GM19240 (cell line): ENCODE results near the gene POLR2J.
"Not testable (repeated sequence)": the region's sequence is repeated elsewhere in the genome, so short reads cannot be mapped to it uniquely, and the experiment has no call there.

ENCODE experiments used
- DNase-seq: peaks from one replicate; pipeline ENCODE4 v3.0.0; 2011; ENCODE audit warnings: low spot score; ENCODE audit not compliant: insufficient read length

The POLR2J gene

DNA sequence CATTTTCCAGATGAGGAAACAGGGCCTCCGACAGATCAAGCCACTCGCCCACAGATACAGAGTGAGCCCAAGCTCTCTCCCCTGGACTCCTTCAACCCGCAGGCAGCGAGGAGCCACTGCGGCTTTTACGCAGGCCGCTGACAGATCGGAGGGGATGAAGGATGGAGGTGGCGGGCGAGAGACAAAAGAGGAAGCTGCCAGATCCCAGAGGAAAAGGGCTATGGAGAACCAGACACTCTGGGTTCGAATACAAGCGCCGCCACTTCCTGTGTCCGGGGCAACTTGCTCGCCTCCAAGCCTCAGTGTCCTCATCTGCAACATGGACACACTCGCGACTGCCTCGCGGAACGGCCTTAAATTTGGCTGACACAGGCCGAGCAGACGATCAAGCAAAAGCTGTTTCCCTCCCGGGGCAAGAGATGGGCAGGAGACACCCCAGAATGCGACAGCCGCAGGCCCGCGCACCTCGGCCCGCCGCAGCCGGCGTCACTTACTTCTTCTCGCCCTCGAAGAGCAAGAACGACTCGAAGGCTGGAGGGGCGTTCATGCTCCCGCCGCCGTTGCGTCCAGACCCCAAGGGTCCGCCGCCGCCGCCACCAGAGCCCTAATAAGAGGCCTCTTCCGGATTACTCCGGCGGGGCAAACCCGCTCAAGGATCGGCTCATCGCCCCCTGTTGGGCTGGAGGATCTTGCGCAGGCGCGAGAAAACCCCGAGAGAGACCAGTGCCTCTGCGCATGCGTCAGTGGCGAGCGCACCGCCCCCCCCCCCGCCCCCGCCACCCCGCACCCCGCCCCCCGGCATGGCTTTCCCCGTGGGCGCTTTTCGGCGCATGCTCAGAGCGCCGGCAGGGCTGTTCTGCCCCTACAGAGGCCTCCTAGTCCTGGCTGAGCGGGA is at the start of gene POLR2J:
TSS of gene POLR2J (minus strand) at position 609 of the 895 bp plus-strand sequence. CDS start at position 547, 62 bp downstream.
- DNase-seq = not testable (repeated sequence)

DNA sequence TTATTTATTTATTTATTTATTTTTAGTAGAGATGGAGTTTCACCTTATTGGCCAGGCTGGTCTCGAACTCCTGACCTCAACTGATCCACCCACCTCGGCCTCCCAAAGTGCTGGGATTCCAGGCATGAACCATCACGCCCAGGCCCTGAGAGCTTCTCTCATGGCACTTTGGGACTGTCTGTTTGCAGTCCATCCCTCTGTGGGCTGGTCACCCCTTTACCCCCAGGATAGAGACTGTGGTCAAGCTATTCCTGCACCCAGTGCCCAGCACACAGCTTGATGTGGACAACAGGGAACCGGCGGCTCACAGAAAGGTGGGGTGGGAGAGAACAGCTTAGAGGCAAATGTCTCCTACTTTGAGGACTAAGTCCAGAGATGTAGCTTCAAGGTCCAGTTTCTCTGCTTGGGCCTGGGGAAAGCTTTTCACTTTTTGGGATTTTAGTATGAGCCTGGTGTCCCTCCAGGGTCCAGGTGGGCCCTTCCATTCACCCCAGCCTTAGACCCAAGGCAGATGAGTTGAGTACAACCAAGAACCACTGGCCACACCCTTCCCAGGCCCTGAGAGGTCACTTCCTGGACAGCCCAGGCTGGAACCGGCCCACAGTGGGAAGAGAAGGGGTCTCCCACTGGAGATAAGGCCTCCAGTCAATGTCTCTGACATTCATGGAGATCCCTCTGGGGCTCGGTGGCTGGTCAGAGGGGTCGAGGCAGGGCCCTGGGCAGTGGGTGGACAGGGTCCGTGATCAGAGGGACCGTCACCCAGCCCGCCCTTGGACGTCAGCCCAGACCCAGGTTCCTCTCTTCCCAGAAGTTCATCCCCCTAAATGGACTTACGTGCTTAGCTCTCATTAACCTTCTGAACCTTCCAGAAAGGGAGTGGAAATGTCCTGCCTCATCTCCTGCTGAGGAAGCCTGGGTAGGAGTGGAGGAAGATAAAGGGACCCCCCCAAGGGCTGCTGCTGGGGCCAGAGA is 49.4 kb upstream of the POLR2J start:
- DNase-seq = not testable (repeated sequence)

DNA sequence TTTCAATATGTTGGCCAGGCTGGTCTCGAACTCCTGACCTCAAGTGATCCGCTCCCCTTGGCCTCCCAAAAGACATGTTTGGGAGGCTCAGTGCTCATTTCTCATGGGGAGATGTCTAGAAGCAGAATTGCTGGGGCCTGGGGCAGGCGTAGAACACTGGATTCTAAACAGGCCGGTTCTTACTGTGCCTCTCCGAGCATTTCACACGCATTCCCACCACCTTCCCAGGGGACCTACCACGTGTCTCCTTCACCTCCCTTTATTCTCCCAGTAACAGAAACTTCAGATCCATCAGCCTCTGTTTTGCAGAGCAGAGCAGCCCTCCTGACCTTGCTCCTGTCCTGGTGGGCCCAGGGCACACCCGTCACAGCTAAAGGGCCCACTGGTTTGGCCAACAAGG is 48.5 kb upstream of the POLR2J start:
- DNase-seq = not testable (repeated sequence)

DNA sequence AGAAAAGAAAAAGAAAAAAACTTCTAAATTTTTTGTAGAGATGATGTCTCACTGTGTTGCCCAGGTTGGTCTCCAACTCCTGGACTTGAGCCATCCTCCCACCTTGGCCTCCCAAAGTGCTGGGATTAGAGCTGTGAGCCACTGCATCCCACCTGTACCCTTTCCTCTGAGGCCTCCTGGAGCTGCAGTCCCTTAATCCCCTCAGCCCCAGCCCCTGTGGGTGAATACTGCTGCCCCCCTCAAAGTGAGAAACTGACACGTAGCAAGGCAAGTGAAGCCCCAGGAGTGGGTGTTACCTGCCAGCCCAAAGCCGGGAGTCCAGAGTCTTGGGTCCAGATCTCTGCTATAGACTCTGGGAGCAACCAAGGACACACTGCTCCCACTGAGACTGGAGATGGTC is 46.1 kb upstream of the POLR2J start:
- DNase-seq = not testable (repeated sequence)

DNA sequence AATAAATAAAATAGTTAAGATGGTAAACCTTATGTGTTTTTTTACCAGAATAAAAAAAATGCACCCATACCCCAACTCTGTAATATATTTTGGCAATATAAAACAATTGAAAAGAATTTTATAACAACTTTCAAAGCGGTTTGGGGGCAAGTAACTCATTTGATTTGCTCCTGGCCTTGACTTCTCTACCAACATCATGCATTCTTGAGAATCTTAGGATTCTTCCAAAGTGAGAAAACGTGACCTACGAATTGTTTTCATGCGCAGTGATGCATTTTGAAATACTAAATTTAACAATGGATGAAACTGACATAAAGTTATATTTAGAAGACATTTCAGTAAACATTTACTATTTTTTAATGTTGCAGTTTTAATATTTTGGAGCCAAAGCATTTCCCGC is 42.1 kb upstream of the POLR2J start:
- DNase-seq = not testable (repeated sequence)

DNA sequence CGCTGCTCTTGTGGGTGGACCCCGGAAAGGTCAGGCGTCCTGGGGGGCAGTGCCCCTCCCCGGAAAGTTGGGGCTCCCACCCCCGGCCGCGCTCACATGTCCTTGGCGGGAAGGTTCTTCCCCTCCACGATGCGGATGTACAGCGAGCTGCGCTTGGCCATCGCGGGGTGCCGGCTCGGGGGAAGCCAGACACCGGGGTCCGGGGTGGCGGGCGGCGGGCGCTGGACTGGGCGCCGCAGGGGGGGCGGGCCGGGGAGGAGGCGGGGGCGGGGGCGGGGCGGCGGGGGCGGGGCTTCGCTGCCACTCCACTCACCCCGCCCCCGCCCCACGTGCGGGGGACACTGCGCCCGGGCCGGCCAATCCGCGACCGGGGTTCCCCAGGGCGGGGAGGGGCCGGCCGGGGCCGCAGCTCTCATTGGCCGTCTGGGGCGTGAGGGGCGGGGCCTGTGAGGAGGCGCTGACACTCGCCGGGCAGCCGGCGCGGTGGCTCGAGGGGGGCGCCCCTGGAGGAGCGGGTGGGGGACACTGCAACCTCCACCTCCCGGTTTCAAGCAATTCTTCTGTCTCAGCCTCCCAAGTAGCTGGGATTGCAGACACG is 38.9 kb upstream of the POLR2J start, which contains the start of gene RASA4B:
TSS of gene RASA4B (minus strand) at position 228 of the 598 bp plus-strand sequence. CDS start at position 161, 67 bp downstream.
- not testable (repeated sequence) for DNase-seq

DNA sequence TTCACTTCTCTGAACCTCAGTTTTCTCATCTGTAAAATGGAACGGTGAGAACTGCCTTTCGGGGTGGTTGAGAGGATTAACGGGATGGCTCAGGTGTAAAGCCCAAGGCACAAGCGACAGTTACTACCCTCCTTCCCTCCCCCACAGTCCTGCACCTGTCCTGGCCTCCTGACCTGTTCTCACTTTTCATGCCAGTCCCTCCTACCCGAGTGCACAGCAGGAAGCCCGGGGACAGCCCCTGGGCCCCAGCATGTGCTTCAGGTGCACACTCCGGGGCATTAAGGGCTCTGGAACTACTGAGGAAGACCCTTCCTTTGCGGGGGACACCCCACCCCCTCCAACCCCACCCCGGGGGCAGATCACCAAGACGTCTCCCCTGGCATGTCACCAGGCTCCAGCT is 38.2 kb upstream of the POLR2J start:
- not testable (repeated sequence) for DNase-seq

DNA sequence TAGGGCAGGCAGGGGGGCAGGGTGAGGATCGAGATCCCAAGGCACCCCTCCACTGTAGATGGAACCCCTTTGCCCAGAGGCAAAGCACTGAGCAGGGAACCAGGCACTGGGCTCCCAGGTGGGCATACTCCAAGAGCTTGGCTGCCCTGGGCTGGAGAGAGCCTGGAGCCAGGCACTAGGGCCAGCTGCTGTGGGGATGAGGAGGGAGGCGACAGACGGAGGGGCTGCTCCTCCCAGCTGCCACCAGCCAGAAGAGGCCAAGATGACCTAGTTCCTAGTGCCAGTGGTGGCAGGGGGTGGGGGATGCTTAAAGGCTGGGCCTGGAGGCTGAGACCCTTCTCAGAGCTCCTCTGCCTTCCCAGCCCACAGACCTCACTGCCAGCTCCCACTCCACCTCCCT is 37.2 kb upstream of the POLR2J start:
- not testable (repeated sequence) for DNase-seq

DNA sequence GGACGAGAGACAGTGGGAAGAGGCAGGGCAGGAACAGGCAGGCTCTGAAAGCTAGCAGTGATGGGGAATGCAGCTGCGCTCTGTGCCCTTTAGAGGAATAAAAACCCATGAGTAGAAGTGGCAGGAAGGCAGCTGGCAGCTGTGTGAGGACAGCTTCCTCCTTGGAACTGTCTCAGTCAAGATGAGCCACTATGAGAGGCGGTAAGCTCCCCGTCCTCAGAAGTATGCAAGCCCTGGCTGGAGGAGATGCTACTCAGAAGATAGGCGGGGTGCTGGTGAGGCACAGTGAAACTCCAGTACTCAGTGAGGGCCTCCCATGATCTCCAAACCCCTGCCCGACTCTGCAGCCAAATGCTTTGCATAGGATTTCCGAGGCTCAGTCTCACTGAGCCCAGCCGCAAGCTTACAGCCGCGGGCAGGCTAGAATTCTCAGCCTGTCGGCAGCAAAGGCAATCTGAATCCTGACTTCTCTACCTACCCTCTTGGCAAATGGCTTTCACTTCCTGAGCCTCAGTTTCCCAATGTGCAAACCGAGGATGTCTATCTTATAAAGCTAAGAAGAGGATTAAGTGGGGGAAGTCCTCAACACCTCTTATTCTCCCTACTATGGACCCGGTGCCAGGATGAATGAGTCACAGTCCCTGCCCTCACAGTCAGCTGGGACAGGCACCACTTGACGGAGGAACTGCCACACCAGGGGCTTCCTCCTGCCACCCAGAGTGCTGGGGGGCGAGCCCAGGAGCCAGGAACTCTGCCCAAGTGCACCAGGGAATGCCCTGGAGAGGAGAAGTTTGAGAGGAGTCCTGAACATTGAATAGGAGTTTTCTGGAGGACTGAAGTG is 36.4 kb upstream of the POLR2J start:
- not testable (repeated sequence) for DNase-seq

DNA sequence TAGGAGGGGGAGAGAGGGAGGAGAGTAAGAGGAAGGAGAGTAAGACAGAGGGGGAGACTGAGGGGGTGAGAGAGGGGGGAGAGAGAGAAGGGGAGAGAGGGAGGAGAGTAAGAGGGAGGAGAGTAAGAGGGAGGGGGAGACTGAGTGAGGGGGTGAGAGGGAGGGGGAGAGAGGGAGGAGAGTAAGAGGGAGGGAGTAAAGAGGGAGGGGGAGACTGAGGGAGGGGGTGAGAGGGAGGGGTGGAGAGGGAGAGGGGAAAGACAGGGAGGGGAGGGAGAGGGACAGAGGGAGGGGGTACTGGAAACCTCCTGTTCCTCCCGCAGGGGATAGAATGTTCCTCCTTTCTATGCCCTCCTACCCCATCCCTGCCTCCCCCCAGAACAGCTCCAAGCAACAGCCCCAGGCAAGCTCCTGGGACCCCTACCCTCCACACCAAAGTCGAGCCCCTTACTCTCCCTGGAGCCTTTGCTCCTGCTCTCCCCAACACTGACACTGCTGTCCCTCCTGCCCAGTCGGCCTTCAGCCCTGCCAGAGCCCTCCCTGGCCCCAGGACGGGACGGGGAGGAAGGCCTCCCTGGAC is 34.0 kb upstream of the POLR2J start:
- peak; percentile 2 for DNase-seq

DNA sequence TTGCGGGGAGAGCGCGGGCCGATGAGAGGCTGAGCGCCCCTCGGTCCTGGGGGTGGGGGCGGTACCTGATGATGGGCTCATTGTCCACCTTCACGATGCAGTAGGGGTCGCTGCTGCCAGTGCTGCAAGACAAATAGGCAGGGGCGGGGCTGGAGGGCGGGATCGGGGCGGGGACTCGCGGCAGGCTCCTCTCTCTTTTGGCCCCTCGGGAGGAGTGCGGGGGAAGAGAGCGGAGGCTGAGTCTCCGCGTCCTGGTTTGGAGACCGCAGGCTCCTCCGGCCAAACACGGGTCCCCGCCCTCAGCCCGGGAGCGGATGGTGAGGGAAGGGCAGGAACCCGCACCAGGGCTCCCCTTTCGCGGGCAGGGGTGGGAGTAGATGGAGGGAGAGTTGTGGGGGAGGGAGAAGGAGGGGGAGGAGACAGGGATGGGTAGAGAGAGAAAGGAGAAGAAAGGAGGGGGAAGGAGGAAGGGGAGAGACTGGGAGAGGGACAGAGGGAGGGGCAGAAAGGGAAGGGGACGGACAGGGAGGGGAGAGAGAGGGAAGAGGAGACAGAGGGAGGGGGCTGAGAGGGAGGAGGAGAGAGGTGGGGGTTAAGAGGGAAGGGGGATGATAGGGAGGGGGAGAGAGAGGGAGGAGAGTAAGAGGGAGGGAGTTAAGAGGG is 33.3 kb upstream of the POLR2J start:
- not testable (repeated sequence) for DNase-seq

DNA sequence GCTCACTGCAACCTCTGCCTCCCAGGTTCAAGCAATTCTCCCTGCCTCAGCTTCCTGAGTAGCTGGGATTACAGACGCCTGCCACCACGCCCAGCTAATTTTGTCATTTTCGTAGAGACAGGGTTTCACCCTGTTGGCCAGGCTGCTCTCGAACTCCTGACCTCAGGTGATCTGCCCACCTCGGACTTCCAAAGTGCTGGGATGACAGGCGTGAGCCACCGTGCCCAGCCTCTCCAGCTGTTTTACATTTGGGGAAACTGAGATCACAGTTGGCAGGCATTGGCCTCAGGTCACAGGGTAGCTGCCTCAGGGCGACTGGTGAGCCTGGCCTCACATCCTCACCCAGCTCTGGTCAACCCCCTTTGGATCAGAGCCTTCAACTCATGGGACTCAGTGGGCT is 31.9 kb upstream of the POLR2J start:
- not testable (repeated sequence) for DNase-seq

DNA sequence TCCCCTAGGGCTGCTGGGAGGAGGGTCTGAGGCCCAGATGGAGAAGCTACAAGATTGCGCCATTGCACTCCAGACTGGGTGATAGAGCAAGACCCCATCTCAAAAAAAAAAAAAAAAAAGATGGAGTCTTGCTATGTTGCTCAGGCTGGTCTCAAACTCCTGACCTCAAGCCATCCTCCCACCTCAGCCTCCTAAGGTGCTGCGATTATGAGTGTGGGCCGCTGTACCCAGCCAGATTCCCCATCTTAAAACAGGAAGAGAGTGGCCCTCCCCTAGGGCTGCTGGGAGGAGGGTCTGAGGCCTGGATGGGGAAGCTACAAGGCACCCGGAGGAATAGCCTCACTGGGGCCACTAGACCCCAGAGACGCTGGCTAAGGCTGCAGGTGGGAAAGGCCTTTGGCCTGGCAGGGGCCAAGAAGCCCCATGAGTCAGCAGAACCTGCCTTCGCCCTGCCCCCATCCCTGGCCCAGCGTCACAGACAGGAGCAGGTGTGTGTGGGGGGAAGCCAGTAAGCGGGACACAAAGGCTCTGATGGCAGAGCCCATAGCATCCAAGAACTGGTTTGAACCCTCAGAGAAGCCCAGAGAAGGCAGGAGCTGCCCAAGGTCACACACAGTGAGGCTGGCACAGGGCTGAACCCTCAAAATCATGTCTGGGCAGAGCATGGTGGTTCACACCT is 28.8 kb upstream of the POLR2J start:
- DNase-seq = not testable (repeated sequence)

DNA sequence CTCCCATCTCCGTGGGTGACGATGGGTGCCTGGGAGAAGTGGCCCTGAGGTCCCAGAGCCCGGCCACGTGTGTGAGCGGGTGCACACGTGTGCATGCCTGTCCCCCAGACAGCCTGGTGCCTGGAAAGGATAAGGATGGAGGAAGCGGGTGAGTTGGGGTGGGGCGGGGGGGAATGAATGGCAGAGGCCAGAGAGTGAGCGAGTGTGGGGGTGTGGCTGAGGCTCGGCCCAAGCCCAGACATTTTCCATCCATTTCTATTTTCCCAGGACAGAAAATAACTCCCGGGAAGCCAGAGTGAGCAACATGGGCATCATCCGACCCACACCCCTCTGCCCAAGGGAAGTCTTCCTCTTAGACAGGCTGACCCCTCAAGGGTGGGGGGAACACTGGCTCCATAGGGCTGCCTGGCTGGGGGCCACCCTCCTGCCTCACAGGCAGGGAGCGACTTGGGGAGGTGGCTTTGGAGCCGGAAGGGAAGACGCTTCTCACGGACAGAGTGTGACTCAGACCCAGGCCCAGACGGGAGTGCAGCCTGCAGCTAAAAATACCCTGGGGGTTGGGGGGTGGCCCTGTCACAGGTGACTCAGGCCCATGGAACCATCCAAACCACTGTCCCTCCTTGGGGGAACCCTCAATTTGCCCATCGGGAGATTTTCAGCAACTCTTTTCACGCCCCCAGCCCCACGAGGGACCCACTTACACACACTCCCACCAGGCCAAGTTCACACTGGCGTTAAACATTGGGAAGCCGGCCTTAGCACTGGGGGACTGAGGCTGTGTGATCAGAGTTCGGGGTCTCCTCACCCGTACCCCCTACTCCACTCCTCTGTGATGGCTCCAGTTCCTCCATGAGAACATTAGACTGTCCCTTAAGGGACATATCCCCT is 26.8 kb upstream of the POLR2J start:
- DNase-seq = not testable (repeated sequence)

DNA sequence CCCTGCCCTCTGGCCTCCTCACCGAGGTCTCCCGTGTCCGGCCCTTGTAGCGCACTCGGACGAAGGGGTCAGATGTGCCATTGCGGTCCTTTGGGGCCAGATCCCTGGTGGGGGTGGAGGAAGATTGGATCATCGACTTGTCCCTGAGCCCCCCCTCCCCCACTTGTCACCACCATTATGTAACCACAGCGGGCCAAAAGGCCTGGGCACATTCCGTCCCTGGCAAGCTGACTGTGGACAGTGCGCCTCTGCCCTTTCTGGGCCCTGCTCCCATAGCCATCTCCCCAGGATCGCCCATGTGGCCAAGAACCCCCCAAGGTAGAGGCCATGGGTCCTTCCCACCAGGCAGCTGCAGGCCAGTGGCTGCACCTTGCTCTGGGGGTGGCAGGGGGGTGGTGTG is 24.4 kb upstream of the POLR2J start:
- DNase-seq = not testable (repeated sequence)

DNA sequence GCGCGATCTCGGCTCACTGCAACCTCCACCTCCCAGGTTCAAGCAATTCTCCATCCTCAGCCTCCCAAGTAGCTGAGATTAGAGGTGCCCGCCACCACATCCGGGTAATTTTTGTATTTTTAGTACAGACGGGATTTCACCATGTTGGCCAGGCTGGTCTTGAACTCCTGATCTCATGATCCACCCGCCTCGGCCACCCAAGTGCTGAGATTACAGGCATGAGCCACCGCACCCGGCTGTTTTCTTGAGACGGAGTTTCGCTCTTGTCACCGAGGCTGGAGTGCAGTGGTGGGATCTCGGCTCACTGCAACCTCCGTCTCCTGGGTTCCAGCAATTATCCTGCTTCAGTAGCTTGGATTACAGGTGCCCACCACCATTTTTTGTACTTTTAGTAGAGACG is 19.6 kb upstream of the POLR2J start:
- not testable (repeated sequence) for DNase-seq

DNA sequence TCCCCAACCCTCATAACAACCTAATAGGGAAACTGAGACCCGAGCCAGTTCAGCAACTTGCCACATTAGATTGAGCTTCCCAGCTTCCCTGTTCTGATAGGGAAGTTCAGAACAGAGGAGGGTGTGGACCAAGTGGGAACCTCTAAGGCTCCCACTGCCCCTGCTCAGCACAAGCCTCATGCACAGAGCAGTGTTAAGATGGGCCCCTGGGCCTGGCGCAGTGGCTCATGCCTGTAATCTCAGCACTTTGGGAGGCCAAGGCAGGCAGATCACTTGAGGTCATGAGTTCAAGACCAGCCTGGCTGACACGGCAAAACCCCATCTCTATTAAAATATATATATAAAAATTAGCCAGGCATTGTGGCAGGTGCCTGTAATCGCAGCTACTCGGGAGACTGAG is 18.6 kb upstream of the POLR2J start:
- DNase-seq = not testable (repeated sequence)

DNA sequence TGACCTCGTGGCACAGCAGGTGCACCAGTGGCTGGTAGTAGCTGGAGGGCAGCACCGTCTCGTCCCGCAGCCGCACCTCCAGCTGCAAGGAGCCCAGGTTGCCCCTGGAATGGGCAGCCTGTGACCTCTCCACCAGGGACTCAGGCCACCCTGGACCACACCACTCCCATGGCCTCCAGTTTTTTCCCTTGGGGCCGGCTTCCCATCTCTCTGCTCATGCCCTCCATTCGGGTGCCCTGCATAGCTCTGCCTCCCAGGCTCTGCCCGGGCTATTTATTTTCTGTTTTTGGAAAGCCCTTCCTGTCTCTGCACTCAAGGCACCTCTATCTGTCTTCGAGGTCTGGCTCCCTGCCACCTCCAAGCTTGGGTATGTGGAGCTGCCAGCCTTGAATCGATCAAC is 18.1 kb upstream of the POLR2J start:
- not testable (repeated sequence) for DNase-seq
